HG03135 (cell line): Measurements from ENCODE around the gene BICC1.

Source experiments
- ATAC-seq: cut with Tn5 transposase; IDR thresholded peaks from one replicate; pipeline ENCODE4 v1.9.1; 2021; ENCODE audit warnings: mild to moderate bottlenecking, moderate library complexity; ENCODE audit not compliant: unreplicated experiment

BICC1 gene

GRCh38 chr10:58556516-58557165, 44.0 kb downstream of the BICC1 start:
- no peak for ATAC-seq

- no peak for ATAC-seq
These were observed 45.0 kb downstream of the BICC1 start for GRCh38 chr10:58557714-58558113.

- no peak for ATAC-seq
These were observed 47.4 kb downstream of the BICC1 start for GRCh38 chr10:58560068-58560467.

GRCh38 chr10:58565271-58565670, 52.6 kb downstream of the BICC1 start:
- no peak for ATAC-seq

- ATAC-seq: no peak
These were observed 55.0 kb downstream of the BICC1 start for GRCh38 chr10:58567652-58568051.

GRCh38 chr10:58568428-58568935, 55.8 kb downstream of the BICC1 start:
- no peak for ATAC-seq

GRCh38 chr10:58570307-58570723, 57.6 kb downstream of the BICC1 start:
- no peak for ATAC-seq

- ATAC-seq: no peak
These were observed 58.3 kb downstream of the BICC1 start for GRCh38 chr10:58570979-58571378.

GRCh38 chr10:58573144-58573543, 60.5 kb downstream of the BICC1 start:
- no peak for ATAC-seq

- no peak for ATAC-seq
These were observed 61.4 kb downstream of the BICC1 start for GRCh38 chr10:58574058-58574457.

GRCh38 chr10:58575491-58575890, 62.8 kb downstream of the BICC1 start:
- ATAC-seq: no peak

GRCh38 chr10:58576751-58577436, 64.2 kb downstream of the BICC1 start:
- ATAC-seq: no peak

- no peak for ATAC-seq
These were observed 64.7 kb downstream of the BICC1 start for GRCh38 chr10:58577437-58577777.

- no peak for ATAC-seq
These were observed 65.7 kb downstream of the BICC1 start for GRCh38 chr10:58578366-58578765.

GRCh38 chr10:58579011-58579655, 66.5 kb downstream of the BICC1 start:
- no peak for ATAC-seq

GRCh38 chr10:58582045-58582444, 69.4 kb downstream of the BICC1 start:
- no peak for ATAC-seq

GRCh38 chr10:58585435-58585834, 72.8 kb downstream of the BICC1 start:
- ATAC-seq: no peak

- no peak for ATAC-seq
These were observed 73.9 kb downstream of the BICC1 start for GRCh38 chr10:58586282-58587245.

GRCh38 chr10:58587676-58588075, 75.0 kb downstream of the BICC1 start:
- no peak for ATAC-seq

- ATAC-seq: no peak
These were observed 76.1 kb downstream of the BICC1 start for GRCh38 chr10:58588673-58589265.
